Suprapubic skin (tissue), 4 donors: Measurements from ENCODE around the gene SPTBN5.

Experiments
- EP300 ChIP-seq: sonication (generic); formaldehyde crosslinking; IDR thresholded peaks from one replicate; pipeline ENCODE4 v1.6.1; 2017; ENCODE audit warnings: antibody characterized with exemption
- POLR2AphosphoS5 ChIP-seq, 3 donors: sonication (generic); formaldehyde crosslinking; IDR thresholded peaks; one replicate each; pipeline ENCODE4 v1.6.1; 2017; ENCODE audit warnings: antibody characterized with exemption in 3 of 3

DNA sequence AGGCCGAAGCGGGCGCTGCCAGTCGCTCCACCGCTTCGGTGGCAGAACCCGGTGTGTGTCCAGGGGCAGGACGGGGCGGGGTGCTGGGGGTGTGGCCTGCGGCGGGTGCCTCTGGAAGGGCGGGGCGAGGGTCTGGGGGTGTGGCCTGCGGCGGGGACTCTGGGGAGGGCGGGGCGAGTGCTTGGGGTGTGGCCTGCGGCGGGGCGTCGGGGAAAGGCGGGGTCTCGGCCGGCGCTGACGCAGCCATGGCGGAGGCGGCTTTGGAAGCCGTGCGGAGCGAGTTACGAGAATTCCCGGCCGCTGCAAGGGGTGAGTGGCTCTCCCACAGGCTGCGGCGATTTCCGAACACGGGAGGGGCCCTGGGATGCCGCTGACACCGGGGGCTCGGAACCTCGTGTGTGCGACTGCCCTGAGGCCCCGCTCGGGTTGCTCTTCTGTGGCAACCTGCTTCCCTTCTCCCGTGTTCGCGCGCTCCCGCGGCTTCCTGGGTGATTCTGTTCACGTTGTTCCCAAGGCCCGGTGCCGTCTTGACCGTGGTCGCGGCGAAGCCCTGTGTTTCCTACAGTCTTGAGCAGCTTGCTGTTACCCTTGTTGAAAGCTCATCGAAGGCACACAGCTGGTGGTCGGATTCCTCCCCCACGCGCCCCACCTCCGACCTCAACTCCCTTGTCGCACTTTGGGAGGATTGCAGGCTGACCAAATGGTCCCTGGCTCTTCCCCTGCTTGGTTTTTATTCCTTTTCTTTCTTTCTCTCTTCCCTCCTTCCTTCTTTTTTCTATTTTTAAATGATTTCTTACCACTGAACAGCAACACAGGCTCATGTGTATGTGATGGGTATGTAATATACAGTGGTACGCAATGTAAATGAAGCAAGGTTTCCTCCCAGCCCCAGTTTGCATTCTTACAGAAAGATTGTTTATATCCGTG, 65.7 kb downstream of the SPTBN5 start, which contains the start of gene JMJD7:
- TF ChIP-seq POLR2AphosphoS5 (IDR thresholded peaks at IDR 0.05) (peak; percentile 28 to 70 (median 63)), EP300 (no peak)
